ENCODE data around the gene MAPK4.

Gene MAPK4

DNA sequence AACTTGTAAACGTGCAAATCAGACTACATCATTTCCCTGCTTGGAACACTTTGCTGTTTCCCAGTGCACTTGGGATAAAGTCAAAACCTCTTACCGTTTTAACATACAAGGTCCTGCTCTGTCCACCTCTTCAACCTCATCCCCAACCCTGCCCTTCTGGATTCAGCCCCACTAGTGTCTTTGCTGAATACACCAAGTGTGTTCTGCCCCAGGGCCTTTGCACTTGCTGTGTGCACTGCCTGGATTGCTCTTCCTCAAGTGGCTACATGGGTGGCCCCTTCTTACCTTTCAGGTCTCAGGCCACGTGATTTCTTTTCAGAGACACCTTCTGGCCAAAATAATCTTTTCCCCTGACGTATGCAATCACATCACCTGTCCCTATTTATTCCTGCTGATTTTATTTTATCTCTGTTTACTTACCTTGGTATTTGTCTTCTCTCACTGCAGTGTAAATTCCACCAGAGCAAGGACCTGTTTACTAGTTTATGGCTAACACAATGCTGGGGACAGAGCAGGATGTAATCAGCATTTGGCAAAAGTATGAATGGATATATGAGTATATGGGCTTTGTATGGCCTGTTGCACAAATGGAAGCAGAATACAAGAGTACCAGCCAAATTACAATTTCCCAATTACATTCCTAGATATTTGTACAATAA lies 63.9 kb downstream of the MAPK4 start:
- DNase-seq (ENCODE audit: low read depth, low spot score): no peak
- Histone ChIP-seq H3K9ac (ENCODE audit: insufficient read length) (no peak overlapping the region), H3K4me3 (no peak overlapping the region), H3K27ac (no peak overlapping the region), H3K36me3 (ENCODE audit: insufficient read depth, low read length) (no peaks in the 10 kb centered on the region), H3K9me3 (ENCODE audit: low read depth, low read length) (no peaks in the 10 kb centered on the region)
- TF ChIP-seq EZH2 (IDR thresholded peaks at IDR 0.05) (no peak), POLR2AphosphoS5 (IDR thresholded peaks at IDR 0.05; ENCODE audit: borderline replicate concordance, low read depth, low read length) (no peak), FOXP2 (optimal IDR thresholded peaks at IDR 0.05; ENCODE audit: control extremely low read depth, extremely low read length, insufficient read depth) (no peak)

- Histone ChIP-seq H3K4me3 (no peak overlapping the region), H3K27ac (no peak overlapping the region), H3K9ac (ENCODE audit: insufficient read length) (no peak overlapping the region), H3K36me3 (ENCODE audit: insufficient read depth, low read length) (no peaks in the 10 kb centered on the region), H3K9me3 (ENCODE audit: low read depth, low read length) (no peaks in the 10 kb centered on the region)
- TF ChIP-seq EZH2 (IDR thresholded peaks at IDR 0.05) (no peak), POLR2AphosphoS5 (IDR thresholded peaks at IDR 0.05; ENCODE audit: borderline replicate concordance, low read depth, low read length) (no peak), FOXP2 (optimal IDR thresholded peaks at IDR 0.05; ENCODE audit: control extremely low read depth, extremely low read length, insufficient read depth) (no peak)
- no peak for DNase-seq (ENCODE audit: low read depth, low spot score)
These were observed 65.1 kb downstream of the MAPK4 start for GRCh38 chr18:50624981-50625380.

DNA sequence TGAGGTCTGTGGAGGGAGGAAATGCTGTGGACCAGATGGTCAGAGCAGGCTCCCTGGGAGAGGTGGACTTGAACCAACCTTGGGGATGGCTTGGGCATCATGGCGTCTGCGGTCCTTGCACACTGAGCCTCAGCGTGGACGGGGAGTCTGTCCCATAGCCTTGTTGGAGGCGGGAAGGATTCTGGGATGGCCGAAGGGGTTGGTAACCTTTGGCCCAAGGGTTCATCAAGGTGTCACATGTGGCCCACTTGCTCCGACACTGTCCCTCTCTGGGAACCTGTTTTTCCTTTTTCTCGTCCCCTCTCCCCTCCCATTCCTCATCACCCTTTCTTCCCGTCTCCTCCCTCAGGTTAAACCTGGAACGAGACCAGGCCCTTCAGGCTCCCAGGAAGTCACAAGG lies 66.4 kb downstream of the MAPK4 start:
- DNase-seq (ENCODE audit: low read depth, low spot score): no peak
- no peaks in the 10 kb centered on the region for H3K9me3 ChIP-seq (ENCODE audit: low read depth, low read length)
- no peak overlapping the region for H3K9ac ChIP-seq (ENCODE audit: insufficient read length)
- no peak overlapping the region for H3K27ac ChIP-seq
- no peaks in the 10 kb centered on the region for H3K36me3 ChIP-seq (ENCODE audit: insufficient read depth, low read length)
- no peak overlapping the region for H3K4me3 ChIP-seq
- no peak for TF ChIP-seq EZH2 (IDR thresholded peaks at IDR 0.05)
- TF ChIP-seq POLR2AphosphoS5 (IDR thresholded peaks at IDR 0.05; ENCODE audit: borderline replicate concordance, low read depth, low read length): no peak
- no peak for TF ChIP-seq FOXP2 (optimal IDR thresholded peaks at IDR 0.05; ENCODE audit: control extremely low read depth, extremely low read length, insufficient read depth)

DNA sequence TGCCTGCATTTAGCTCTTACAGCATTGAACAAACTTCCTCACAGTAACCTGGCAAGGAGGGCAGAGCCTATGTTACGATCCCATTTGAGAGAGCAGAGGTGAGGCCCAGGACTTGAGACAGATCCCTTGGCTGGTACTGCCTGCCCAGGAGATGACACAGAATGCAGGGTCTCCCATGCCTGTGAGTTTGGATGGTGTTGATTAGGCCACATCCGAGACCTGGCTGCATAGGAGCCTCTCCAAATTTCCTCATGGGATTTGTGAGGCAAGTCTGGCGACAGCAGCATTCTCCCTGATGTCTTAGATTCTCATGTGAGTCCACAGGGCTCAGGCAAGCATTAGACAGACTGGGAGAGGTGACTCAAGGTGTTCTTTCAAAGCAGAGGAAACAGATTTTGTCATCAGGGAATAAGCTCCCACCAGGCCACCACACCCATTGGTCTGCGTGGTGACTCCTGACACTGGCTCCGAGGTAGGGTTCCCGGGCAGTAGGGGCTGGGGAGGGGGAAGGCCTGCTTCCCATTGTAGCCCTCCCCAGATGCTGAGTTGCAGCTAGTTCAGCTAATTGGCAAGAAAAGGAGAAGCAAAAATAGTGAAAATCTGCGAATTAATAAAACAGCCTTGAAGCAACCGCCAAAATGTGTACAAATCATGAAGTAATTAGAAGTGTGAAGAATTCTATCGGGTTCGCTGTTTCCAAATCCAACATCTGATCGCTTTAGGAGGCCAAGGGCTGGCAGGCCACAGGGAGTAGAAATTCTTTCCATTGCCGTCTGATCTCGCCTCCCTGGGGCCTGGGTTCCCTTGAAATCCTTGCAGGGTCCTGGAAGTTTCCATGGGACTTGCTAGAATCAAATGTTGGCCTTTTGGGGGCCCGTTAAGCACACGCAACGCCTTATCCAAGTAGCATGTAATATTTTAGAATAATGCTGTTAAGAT lies 68.0 kb downstream of the MAPK4 start:
- TF ChIP-seq EZH2 (IDR thresholded peaks at IDR 0.05) (no peak), FOXP2 (optimal IDR thresholded peaks at IDR 0.05; ENCODE audit: control extremely low read depth, extremely low read length, insufficient read depth) (no peak), POLR2AphosphoS5 (IDR thresholded peaks at IDR 0.05; ENCODE audit: borderline replicate concordance, low read depth, low read length) (no peak)
- Histone ChIP-seq H3K36me3 (ENCODE audit: insufficient read depth, low read length) (no peaks in the 10 kb centered on the region), H3K9ac (ENCODE audit: insufficient read length) (no peak overlapping the region), H3K9me3 (ENCODE audit: low read depth, low read length) (no peaks in the 10 kb centered on the region), H3K4me3 (no peak overlapping the region), H3K27ac (no peak overlapping the region)
- no peak for DNase-seq (ENCODE audit: low read depth, low spot score)

- TF ChIP-seq POLR2AphosphoS5 (IDR thresholded peaks at IDR 0.05; ENCODE audit: borderline replicate concordance, low read depth, low read length): no peak
- TF ChIP-seq FOXP2 (optimal IDR thresholded peaks at IDR 0.05; ENCODE audit: control extremely low read depth, extremely low read length, insufficient read depth): no peak
- TF ChIP-seq EZH2 (IDR thresholded peaks at IDR 0.05): no peak
- H3K36me3 ChIP-seq (ENCODE audit: insufficient read depth, low read length): no peaks in the 10 kb centered on the region
- H3K4me3 ChIP-seq: no peak overlapping the region
- no peak overlapping the region for H3K9ac ChIP-seq (ENCODE audit: insufficient read length)
- no peak for DNase-seq (ENCODE audit: low read depth, low spot score)
- H3K27ac ChIP-seq: no peak overlapping the region
- H3K9me3 ChIP-seq (ENCODE audit: low read depth, low read length): no peaks in the 10 kb centered on the region
These were observed 68.6 kb downstream of the MAPK4 start for GRCh38 chr18:50628533-50628905.

GRCh38 chr18:50629148-50629631 lies 69.3 kb downstream of the MAPK4 start:
- Histone ChIP-seq H3K36me3 (ENCODE audit: insufficient read depth, low read length) (no peaks in the 10 kb centered on the region), H3K4me3 (no peak overlapping the region), H3K27ac (no peak overlapping the region), H3K9me3 (ENCODE audit: low read depth, low read length) (no peaks in the 10 kb centered on the region), H3K9ac (ENCODE audit: insufficient read length) (no peak overlapping the region)
- peak; percentile 2 for DNase-seq (ENCODE audit: low read depth, low spot score)
- no peak for TF ChIP-seq EZH2 (IDR thresholded peaks at IDR 0.05)
- TF ChIP-seq POLR2AphosphoS5 (IDR thresholded peaks at IDR 0.05; ENCODE audit: borderline replicate concordance, low read depth, low read length): no peak
- TF ChIP-seq FOXP2 (optimal IDR thresholded peaks at IDR 0.05; ENCODE audit: control extremely low read depth, extremely low read length, insufficient read depth): no peak

- no peaks in the 10 kb centered on the region for H3K9me3 ChIP-seq (ENCODE audit: low read depth, low read length)
- TF ChIP-seq FOXP2 (optimal IDR thresholded peaks at IDR 0.05; ENCODE audit: control extremely low read depth, extremely low read length, insufficient read depth): no peak
- no peak for TF ChIP-seq EZH2 (IDR thresholded peaks at IDR 0.05)
- no peak for TF ChIP-seq POLR2AphosphoS5 (IDR thresholded peaks at IDR 0.05; ENCODE audit: borderline replicate concordance, low read depth, low read length)
These were observed 71.0 kb downstream of the MAPK4 start for GRCh38 chr18:50630895-50631294.

DNA sequence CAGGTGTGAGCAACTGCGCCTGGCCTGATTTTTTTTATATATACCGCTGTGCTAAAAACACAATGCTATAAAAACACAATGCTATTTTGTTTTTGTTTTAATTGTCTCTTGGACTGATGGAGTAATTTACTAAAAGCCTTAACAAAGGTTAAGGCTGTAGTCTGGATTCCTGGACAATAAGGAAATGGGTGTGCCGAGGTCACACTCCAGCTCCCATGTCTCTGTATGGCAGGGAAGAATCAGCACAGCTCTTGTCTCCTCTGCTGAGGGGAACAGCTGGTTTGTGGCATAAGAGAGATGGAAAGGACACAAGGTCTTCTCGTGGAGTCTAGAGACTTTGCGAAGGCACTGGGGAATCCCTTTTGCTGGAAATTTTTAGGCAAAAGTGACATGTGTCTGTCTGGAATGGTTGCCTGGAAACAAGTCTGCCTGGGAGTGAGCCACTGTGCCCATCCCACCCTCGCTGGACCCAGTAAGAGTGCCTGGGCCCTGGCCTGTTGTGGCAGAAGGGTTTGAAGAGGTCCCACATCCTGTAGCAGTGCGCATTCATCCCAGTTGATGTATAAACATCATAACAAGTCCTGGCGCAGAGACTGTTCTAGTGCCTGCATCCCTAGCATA lies 73.1 kb downstream of the MAPK4 start:
- no peaks in the 10 kb centered on the region for H3K9me3 ChIP-seq (ENCODE audit: low read depth, low read length)
- H3K36me3 ChIP-seq (ENCODE audit: insufficient read depth, low read length): no peaks in the 10 kb centered on the region
- no peak for TF ChIP-seq POLR2AphosphoS5 (IDR thresholded peaks at IDR 0.05; ENCODE audit: borderline replicate concordance, low read depth, low read length)
- TF ChIP-seq EZH2 (IDR thresholded peaks at IDR 0.05): no peak
- TF ChIP-seq FOXP2 (optimal IDR thresholded peaks at IDR 0.05; ENCODE audit: control extremely low read depth, extremely low read length, insufficient read depth): no peak
- no peak overlapping the region for H3K27ac ChIP-seq
- H3K9ac ChIP-seq (ENCODE audit: insufficient read length): no peak overlapping the region
- no peak overlapping the region for H3K4me3 ChIP-seq
- no peak for DNase-seq (ENCODE audit: low read depth, low spot score)

More at GRCh38 chr18:50630895-50631294, 71.0 kb downstream of the MAPK4 start:
- H3K9ac ChIP-seq (ENCODE audit: insufficient read length): no peak overlapping the region
- H3K36me3 ChIP-seq (ENCODE audit: insufficient read depth, low read length): no peaks in the 10 kb centered on the region
- no peak overlapping the region for H3K27ac ChIP-seq
- DNase-seq (ENCODE audit: low read depth, low spot score): no peak
- no peak overlapping the region for H3K4me3 ChIP-seq

Measured in SK-N-MC (cell line).